ENCODE results near the gene LMO3. TPM values are rescaled to one million over a fixed set of nuclear protein-coding genes. Genes with fewer than 3 reads are reported as not detected.

The LMO3 gene
- total RNA-seq, 1 donor from 2014 or later: 170 TPM

GRCh38 chr12:16587514-16587913, 18.4 kb downstream of the LMO3 start:
- no peak overlapping the region for H3K4me3 ChIP-seq
- no peaks in the 10 kb centered on the region for H3K9me3 ChIP-seq
- no peak for TF ChIP-seq CTCF (IDR thresholded peaks at IDR 0.05)
- no peaks in the 10 kb centered on the region for H3K4me1 ChIP-seq
- ATAC-seq (no peak), DNase-seq (no peak)
- H3K27ac ChIP-seq: peak overlapping the region; percentile 14
- H3K36me3 ChIP-seq: no peaks in the 10 kb centered on the region
- intact Hi-C loops (cut with DNase I): no loop called here
- no peaks in the 10 kb centered on the region for H3K27me3 ChIP-seq

GRCh38 chr12:16587110-16587453, 18.9 kb downstream of the LMO3 start:
- H3K4me1 ChIP-seq: no peaks in the 10 kb centered on the region
- ATAC-seq (no peak), DNase-seq (no peak)
- H3K27ac ChIP-seq: peak overlapping the region; percentile 14
- no peak overlapping the region for H3K4me3 ChIP-seq
- no peaks in the 10 kb centered on the region for H3K27me3 ChIP-seq
- intact Hi-C loops (cut with DNase I): no loop called here
- no peaks in the 10 kb centered on the region for H3K36me3 ChIP-seq
- H3K9me3 ChIP-seq: no peaks in the 10 kb centered on the region
- TF ChIP-seq CTCF (IDR thresholded peaks at IDR 0.05): no peak

GRCh38 chr12:16586350-16587109, 19.4 kb downstream of the LMO3 start:
- no peaks in the 10 kb centered on the region for H3K9me3 ChIP-seq
- TF ChIP-seq CTCF (IDR thresholded peaks at IDR 0.05): no peak
- no peaks in the 10 kb centered on the region for H3K36me3 ChIP-seq
- no peaks in the 10 kb centered on the region for H3K4me1 ChIP-seq
- DNase-seq: no peak
- intact Hi-C loops (cut with DNase I): no loop called here
- H3K27me3 ChIP-seq: no peaks in the 10 kb centered on the region
- ATAC-seq: no peak
- peak overlapping the region; percentile 14 for H3K27ac ChIP-seq
- H3K4me3 ChIP-seq: no peak overlapping the region

GRCh38 chr12:16585781-16586180, 20.2 kb downstream of the LMO3 start:
- Histone ChIP-seq H3K36me3 (no peaks in the 10 kb centered on the region), H3K9me3 (no peaks in the 10 kb centered on the region), H3K4me3 (no peak overlapping the region), H3K4me1 (no peaks in the 10 kb centered on the region), H3K27me3 (no peaks in the 10 kb centered on the region), H3K27ac (no peak overlapping the region)
- no peak for TF ChIP-seq CTCF (IDR thresholded peaks at IDR 0.05)
- DNase-seq: no peak
- intact Hi-C loops (cut with DNase I): no loop called here
- no peak for ATAC-seq

GRCh38 chr12:16583969-16584745, 21.8 kb downstream of the LMO3 start:
- Histone ChIP-seq H3K9me3 (no peaks in the 10 kb centered on the region), H3K36me3 (no peaks in the 10 kb centered on the region), H3K4me3 (no peak overlapping the region), H3K27me3 (no peaks in the 10 kb centered on the region), H3K4me1 (no peaks in the 10 kb centered on the region), H3K27ac (peak overlapping the region; percentile 61)
- no peak for DNase-seq
- peak; percentile 78 for ATAC-seq
- intact Hi-C loops (cut with DNase I): no loop called here
- TF ChIP-seq CTCF (IDR thresholded peaks at IDR 0.05): no peak

All from upper lobe of right lung (tissue), 1 donor.